ENCODE data around the gene PDE8B.

The PDE8B gene

DNA sequence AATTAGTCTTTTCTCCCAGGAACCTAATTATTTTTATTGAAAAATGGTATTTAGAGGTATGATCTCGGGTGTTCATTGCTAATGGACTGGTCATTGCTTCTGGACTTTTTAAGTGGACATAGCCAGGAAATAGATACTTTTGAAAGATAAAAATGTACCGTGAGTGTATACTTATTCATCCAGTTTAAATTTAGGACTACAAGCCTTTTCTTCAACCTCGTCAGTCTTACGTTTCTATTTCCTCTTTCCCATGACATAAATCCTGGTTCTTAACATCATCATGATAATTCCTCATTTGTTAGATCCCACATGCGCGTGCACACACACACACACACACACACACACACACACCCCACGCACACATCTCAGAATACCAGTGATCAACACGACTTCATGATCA is 15.1 kb downstream of the PDE8B start:
- no peak overlapping the region for H3K4me3 ChIP-seq (ENCODE audit: low read depth, low read length)
- no peak for DNase-seq
- no peak for TF ChIP-seq CTCF (IDR thresholded peaks at IDR 0.05; ENCODE audit: low read depth, low read length, missing control alignments)
- no peaks in the 10 kb centered on the region for H3K36me3 ChIP-seq (replicated peaks)
- H3K27ac ChIP-seq, result no peak overlapping the region
- in situ Hi-C loops (cut with HindIII; ENCODE audit: low pct_ligation_motif_present, low sequenced_read_pairs), result no loop called here
- no peaks in the 10 kb centered on the region for H3K27me3 ChIP-seq (replicated peaks)

- no peak for TF ChIP-seq CTCF (IDR thresholded peaks at IDR 0.05; ENCODE audit: low read depth, low read length, missing control alignments)
- DNase-seq, result no peak
- in situ Hi-C loops (cut with HindIII; ENCODE audit: low pct_ligation_motif_present, low sequenced_read_pairs), result no loop called here
- no peaks in the 10 kb centered on the region for H3K36me3 ChIP-seq (replicated peaks)
- no peak overlapping the region for H3K27ac ChIP-seq
- no peak overlapping the region for H3K4me3 ChIP-seq (ENCODE audit: low read depth, low read length)
- H3K27me3 ChIP-seq (replicated peaks), result no peaks in the 10 kb centered on the region
Measured at GRCh38 chr5:77229887-77230286, 19.4 kb downstream of the PDE8B start.

DNA sequence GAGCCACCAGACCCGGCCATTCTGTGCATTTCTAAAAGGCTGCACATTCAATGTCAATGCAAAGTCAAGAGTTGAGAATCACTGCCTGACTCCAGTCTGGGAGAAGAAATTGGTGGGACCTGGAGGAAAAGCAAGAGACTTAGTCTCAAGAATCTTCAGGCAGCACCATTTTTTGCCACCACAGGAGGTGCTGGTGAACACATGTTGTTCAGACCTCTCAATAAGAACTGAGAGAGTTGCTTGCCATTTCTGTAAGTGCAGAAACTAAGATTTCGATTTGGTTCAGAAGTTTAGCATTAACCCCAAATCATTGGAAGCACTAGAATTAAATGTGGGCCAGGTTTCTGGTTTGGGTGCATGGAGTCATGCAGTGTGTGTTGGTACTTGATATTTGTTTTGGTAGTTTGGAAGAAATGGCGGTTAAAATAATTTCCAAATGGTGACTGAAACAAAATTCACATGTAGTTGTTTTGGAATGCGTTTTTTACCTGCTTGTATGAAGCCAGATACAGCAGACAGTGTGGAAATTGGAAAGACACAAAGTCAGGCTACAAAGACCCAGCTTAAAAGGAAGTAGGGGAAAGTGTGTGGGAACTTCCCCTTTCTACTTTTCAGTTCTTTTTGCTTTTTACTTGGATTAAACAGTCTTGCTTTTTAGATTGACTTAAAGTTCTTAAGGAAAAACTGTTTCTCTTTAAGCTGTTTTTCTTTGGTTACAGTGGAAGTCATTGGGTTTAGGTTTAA is 20.4 kb downstream of the PDE8B start:
- peak; percentile 36 for DNase-seq
- Histone ChIP-seq H3K27me3 (replicated peaks) (no peaks in the 10 kb centered on the region), H3K36me3 (replicated peaks) (no peaks in the 10 kb centered on the region), H3K4me3 (ENCODE audit: low read depth, low read length) (no peak overlapping the region), H3K27ac (no peak overlapping the region)
- peak; percentile 53 for TF ChIP-seq CTCF (IDR thresholded peaks at IDR 0.05; ENCODE audit: low read depth, low read length, missing control alignments)
- in situ Hi-C loops (cut with HindIII; ENCODE audit: low pct_ligation_motif_present, low sequenced_read_pairs), result no loop called here

- no peak for TF ChIP-seq CTCF (IDR thresholded peaks at IDR 0.05; ENCODE audit: low read depth, low read length, missing control alignments)
- no peak overlapping the region for H3K27ac ChIP-seq
- no peak overlapping the region for H3K4me3 ChIP-seq (ENCODE audit: low read depth, low read length)
- in situ Hi-C loops (cut with HindIII; ENCODE audit: low pct_ligation_motif_present, low sequenced_read_pairs), result no loop called here
- no peaks in the 10 kb centered on the region for H3K27me3 ChIP-seq (replicated peaks)
- no peaks in the 10 kb centered on the region for H3K36me3 ChIP-seq (replicated peaks)
- DNase-seq, result no peak
Measured at GRCh38 chr5:77231471-77232138, 21.1 kb downstream of the PDE8B start.

DNA sequence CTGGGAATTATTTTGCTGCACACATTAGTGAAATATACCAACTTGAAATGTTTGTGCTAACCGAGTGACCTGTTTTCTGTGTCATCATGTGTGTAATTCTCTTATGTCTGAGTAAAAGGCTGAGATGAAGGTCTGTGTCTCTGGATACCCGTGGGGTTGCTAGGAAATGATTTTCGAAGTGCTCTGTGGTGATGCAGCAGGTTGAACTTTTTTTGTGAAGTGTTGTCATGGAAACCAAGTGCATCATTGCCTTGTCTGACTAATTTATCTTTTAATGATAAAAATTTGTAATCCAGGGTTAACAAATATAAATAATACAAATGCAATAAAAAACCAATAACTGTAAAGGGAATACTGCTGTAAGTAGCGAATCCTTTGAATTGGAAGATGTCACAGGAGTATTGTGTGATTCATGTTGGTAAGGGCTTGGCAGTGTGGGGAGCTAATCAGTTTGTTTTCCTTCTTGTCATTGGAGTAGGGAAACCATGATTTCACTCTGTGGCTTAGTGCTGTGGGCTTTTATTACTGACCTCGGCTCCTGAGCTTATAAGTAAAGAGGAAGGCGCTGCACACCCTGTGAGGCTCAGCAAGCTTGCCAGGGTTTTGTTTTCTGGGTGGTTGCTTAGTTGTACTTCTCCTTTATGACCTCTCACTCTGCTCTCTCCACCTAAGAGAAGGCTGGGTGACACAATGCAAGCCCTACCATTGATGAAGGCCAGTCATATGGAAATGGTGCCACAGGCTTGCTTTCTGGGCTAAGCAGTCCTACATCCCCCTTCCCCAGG is 22.3 kb downstream of the PDE8B start:
- H3K4me3 ChIP-seq (ENCODE audit: low read depth, low read length), result no peak overlapping the region
- no peaks in the 10 kb centered on the region for H3K27me3 ChIP-seq (replicated peaks)
- no peaks in the 10 kb centered on the region for H3K36me3 ChIP-seq (replicated peaks)
- peak; percentile 68 for DNase-seq
- no peak overlapping the region for H3K27ac ChIP-seq
- TF ChIP-seq CTCF (IDR thresholded peaks at IDR 0.05; ENCODE audit: low read depth, low read length, missing control alignments), result no peak
- in situ Hi-C loops (cut with HindIII; ENCODE audit: low pct_ligation_motif_present, low sequenced_read_pairs), result no loop called here

All from brain microvascular endothelial cell (primary cell).